H9 (cell line): ENCODE data around the gene CFAP100. TPM values are rescaled to one million over a fixed set of nuclear protein-coding genes. Genes with fewer than 3 reads are reported as not detected.

Source experiments
- DNase-seq: peaks from one replicate; pipeline ENCODE4 v3.0.0-alpha.2; 2017
- H2AFZ ChIP-seq: one replicate; pipeline ENCODE4 v1.6.1; 2013; ENCODE audit warnings: mild to moderate bottlenecking, low read length, control low read depth, moderate library complexity
- H2AK5ac ChIP-seq: 2 replicates; pipeline ENCODE4 v1.6.1; 2013; ENCODE audit warnings: low read length, control low read depth, mixed read lengths; ENCODE audit not compliant: insufficient read length
- H2BK120ac ChIP-seq: one replicate; pipeline ENCODE4 v1.6.1; 2013; ENCODE audit warnings: low read depth, mild to moderate bottlenecking, low read length, control low read depth, inconsistent platforms; ENCODE audit not compliant: poor library complexity, severe bottlenecking
- H2BK12ac ChIP-seq: 2 replicates; pipeline ENCODE4 v1.6.1; 2013; ENCODE audit warnings: low read length, control low read depth, mixed read lengths, low read depth; ENCODE audit not compliant: insufficient read length
- H2BK15ac ChIP-seq: 2 replicates; pipeline ENCODE4 v1.6.1; 2013; ENCODE audit warnings: low read depth, low read length, control low read depth
- H2BK20ac ChIP-seq: one replicate; pipeline ENCODE4 v1.6.1; 2013; ENCODE audit warnings: low read depth, mild to moderate bottlenecking, low read length, control low read depth, inconsistent platforms; ENCODE audit not compliant: poor library complexity, severe bottlenecking
- H2BK5ac ChIP-seq: 2 replicates; pipeline ENCODE4 v1.6.1; 2013; ENCODE audit warnings: low read length, control low read depth, mixed read lengths; ENCODE audit not compliant: insufficient read length
- H3K14ac ChIP-seq: 2 replicates; pipeline ENCODE4 v1.6.1; 2013; ENCODE audit warnings: low read length, control low read depth; ENCODE audit not compliant: insufficient read depth
- H3K18ac ChIP-seq: 2 replicates; pipeline ENCODE4 v1.6.1; 2013; ENCODE audit warnings: low read depth, mild to moderate bottlenecking, mixed read lengths, low read length, control low read depth; ENCODE audit not compliant: insufficient read length
- H3K23ac ChIP-seq: 2 replicates; pipeline ENCODE4 v1.6.1; 2013; ENCODE audit warnings: low read length, control low read depth, mixed read lengths, low read depth; ENCODE audit not compliant: insufficient read length
- H3K23me2 ChIP-seq: 2 replicates; pipeline ENCODE4 v1.6.1; 2013; ENCODE audit warnings: low read depth, mild to moderate bottlenecking, mixed read lengths, low read length, control low read depth; ENCODE audit not compliant: insufficient read length, poor library complexity, severe bottlenecking
- H3K27ac ChIP-seq: 2 replicates; pipeline ENCODE4 v1.5.1; 2013; ENCODE audit warnings: low read length, control low read depth, mixed read lengths, low read depth; ENCODE audit not compliant: insufficient read length
- H3K27me3 ChIP-seq: 2 replicates; pipeline ENCODE4 v1.6.1; 2013; ENCODE audit warnings: low read length, control low read depth, inconsistent platforms; ENCODE audit not compliant: insufficient read depth
- H3K4ac ChIP-seq: 2 replicates; pipeline ENCODE4 v1.6.1; 2013; ENCODE audit warnings: low read depth, mild to moderate bottlenecking, control low read depth, inconsistent platforms, low read length, moderate library complexity
- H3K4me1 ChIP-seq: 2 replicates; pipeline ENCODE4 v1.6.1; 2013; ENCODE audit warnings: low read length, control low read depth, inconsistent platforms; ENCODE audit not compliant: insufficient read depth
- H3K4me2 ChIP-seq: 2 replicates; pipeline ENCODE4 v1.6.1; 2013; ENCODE audit warnings: low read length, control low read depth, mixed read lengths; ENCODE audit not compliant: insufficient read length, insufficient read depth
- H3K56ac ChIP-seq: 2 replicates; pipeline ENCODE4 v1.6.1; 2013; ENCODE audit warnings: low read depth, mild to moderate bottlenecking, mixed read lengths, low read length, control low read depth; ENCODE audit not compliant: insufficient read length
- H3K79me1 ChIP-seq: 2 replicates; pipeline ENCODE4 v1.6.1; 2013; ENCODE audit warnings: low read depth, mild to moderate bottlenecking, moderate library complexity, low read length, control low read depth, inconsistent platforms; ENCODE audit not compliant: insufficient read depth, poor library complexity, severe bottlenecking
- H3K79me2 ChIP-seq: 2 replicates; pipeline ENCODE4 v1.6.1; 2013; ENCODE audit warnings: low read length, control low read depth, inconsistent platforms; ENCODE audit not compliant: insufficient read depth
- H3K9ac ChIP-seq: 2 replicates; pipeline ENCODE4 v1.6.1; 2013; ENCODE audit warnings: low read length, control low read depth, mixed read lengths; ENCODE audit not compliant: insufficient read length; ENCODE audit errors: extremely low read depth
- H3K9me3 ChIP-seq: one replicate; pipeline ENCODE4 v1.6.1; 2013; ENCODE audit warnings: low read depth, low read length, inconsistent platforms; ENCODE audit not compliant: control insufficient read depth
- H3T11ph ChIP-seq: one replicate; pipeline ENCODE4 v1.6.1; 2013; ENCODE audit warnings: mild to moderate bottlenecking, low read length, control low read depth, inconsistent platforms
- H4K20me1 ChIP-seq: one replicate; pipeline ENCODE4 v1.6.1; 2013; ENCODE audit not compliant: control insufficient read depth, insufficient read length, insufficient read depth
- H4K5ac ChIP-seq: 2 replicates; pipeline ENCODE4 v1.6.1; 2013; ENCODE audit warnings: low read depth, mild to moderate bottlenecking, mixed read lengths, low read length, control low read depth; ENCODE audit not compliant: insufficient read length
- H4K8ac ChIP-seq: replicated peaks from 2 replicates; pipeline ENCODE4 v1.6.1; 2013; ENCODE audit warnings: low read length, control low read depth, mixed read lengths, low read depth; ENCODE audit not compliant: insufficient read length
- H4K91ac ChIP-seq: 2 replicates; pipeline ENCODE4 v1.6.1; 2013; ENCODE audit warnings: low read depth, mild to moderate bottlenecking, moderate library complexity, mixed read lengths, low read length, control low read depth; ENCODE audit not compliant: insufficient read length
- H3K27ac Mint-ChIP-seq, 3 experiments: 2 replicates in 2 of 3; 3 replicates in 1 of 3; pipeline ENCODE4 v1.8.0; 2020 to 2021; ENCODE audit warnings: mixed read lengths in 3 of 3, mild to moderate bottlenecking in 1 of 3, moderate library complexity in 1 of 3
- H3K27me3 Mint-ChIP-seq: 2 replicates; pipeline ENCODE4 v1.8.0; 2021; ENCODE audit warnings: low read depth, mild to moderate bottlenecking, moderate library complexity, mixed read lengths
- H3K36me3 Mint-ChIP-seq, 3 experiments: 2 replicates in 2 of 3; 3 replicates in 1 of 3; pipeline ENCODE4 v1.8.0; 2020 to 2021; ENCODE audit warnings: low read depth in 3 of 3, mixed read lengths in 3 of 3; ENCODE audit not compliant: insufficient read depth in 1 of 3
- H3K4me1 Mint-ChIP-seq, 2 experiments: 2 replicates each; pipeline ENCODE4 v1.8.0; 2020; ENCODE audit warnings: mixed read lengths in 2 of 2
- H3K4me3 Mint-ChIP-seq, 2 experiments: 2 replicates in 1 of 2; 3 replicates in 1 of 2; pipeline ENCODE4 v1.8.0; 2020 to 2021; ENCODE audit warnings: mild to moderate bottlenecking in 2 of 2, mixed read lengths in 2 of 2, moderate library complexity in 1 of 2
- H3K9me3 Mint-ChIP-seq, 2 experiments: 2 replicates in 1 of 2; 3 replicates in 1 of 2; pipeline ENCODE4 v1.8.0; 2020; ENCODE audit warnings: mild to moderate bottlenecking in 2 of 2, mixed read lengths in 2 of 2, moderate library complexity in 1 of 2
- WGBS: extraction: QIAGEN DNeasy Blood & Tissue Kit; methylation state at CpG from one replicate; pipeline ENCODE4 v1.1.7; 2013; ENCODE audit warnings: missing lambda C conversion rate, low lambda C conversion rate, mixed read lengths; ENCODE audit not compliant: insufficient read length; ENCODE audit errors: extremely low coverage; 5-methylcytosine and 5-hydroxymethylcytosine counted together
- total RNA-seq: library from RNA; stranded (reverse); gene quantifications from 2 replicates; pipeline ENCODE4 v1.2.1, GENCODE V29; 2021
- TF ChIP-seq, protein P1 (sequence below): fragments of 200-600 bp; sonication (generic); conservative IDR thresholded peaks from 3 replicates; pipeline ENCODE4 v1.8.0; 2021; ENCODE audit warnings: antibody characterized with exemption, mild to moderate bottlenecking

The CFAP100 gene
- total RNA-seq, 1 experiment from 2014 or later = 0.44 TPM

- H2AFZ ChIP-seq = no peak overlapping the region
- no peak overlapping the region for H4K91ac ChIP-seq
- no peak overlapping the region for H3K23ac ChIP-seq
- H4K5ac ChIP-seq = no peak overlapping the region
- no peak overlapping the region for H2BK20ac ChIP-seq
- H4K20me1 ChIP-seq = no peaks in the 10 kb centered on the region
- no peak overlapping the region for H3T11ph ChIP-seq
- H3K4ac ChIP-seq = no peak overlapping the region
- H3K4me2 ChIP-seq = no peak overlapping the region
- no peaks in the 10 kb centered on the region for H3K79me2 ChIP-seq
- Mint-ChIP-seq H3K27ac (no peak overlapping the region), H3K4me1 (peaks cover under 1 to 2% of the 10 kb centered on the region in 2 experiments), H3K4me3 (no peak overlapping the region), H3K36me3 (no peaks in the 10 kb centered on the region; a peak in 1 of 7 replicates), H3K9me3 (0 out of 5 replicates have a peak, but pooled peaks cover 0 to 2% of the 10 kb centered on the region in 2 experiments), H3K27me3 (no peaks in the 10 kb centered on the region; the same call in none of the 2 replicates)
- no peaks in the 10 kb centered on the region for H3K9me3 ChIP-seq
- H3K9ac ChIP-seq = no peak overlapping the region
- TF ChIP-seq, protein P1, sequence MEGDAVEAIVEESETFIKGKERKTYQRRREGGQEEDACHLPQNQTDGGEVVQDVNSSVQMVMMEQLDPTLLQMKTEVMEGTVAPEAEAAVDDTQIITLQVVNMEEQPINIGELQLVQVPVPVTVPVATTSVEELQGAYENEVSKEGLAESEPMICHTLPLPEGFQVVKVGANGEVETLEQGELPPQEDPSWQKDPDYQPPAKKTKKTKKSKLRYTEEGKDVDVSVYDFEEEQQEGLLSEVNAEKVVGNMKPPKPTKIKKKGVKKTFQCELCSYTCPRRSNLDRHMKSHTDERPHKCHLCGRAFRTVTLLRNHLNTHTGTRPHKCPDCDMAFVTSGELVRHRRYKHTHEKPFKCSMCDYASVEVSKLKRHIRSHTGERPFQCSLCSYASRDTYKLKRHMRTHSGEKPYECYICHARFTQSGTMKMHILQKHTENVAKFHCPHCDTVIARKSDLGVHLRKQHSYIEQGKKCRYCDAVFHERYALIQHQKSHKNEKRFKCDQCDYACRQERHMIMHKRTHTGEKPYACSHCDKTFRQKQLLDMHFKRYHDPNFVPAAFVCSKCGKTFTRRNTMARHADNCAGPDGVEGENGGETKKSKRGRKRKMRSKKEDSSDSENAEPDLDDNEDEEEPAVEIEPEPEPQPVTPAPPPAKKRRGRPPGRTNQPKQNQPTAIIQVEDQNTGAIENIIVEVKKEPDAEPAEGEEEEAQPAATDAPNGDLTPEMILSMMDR = no peak
- no peaks in the 10 kb centered on the region for H3K23me2 ChIP-seq
- H2BK15ac ChIP-seq = no peak overlapping the region
- no peaks in the 10 kb centered on the region for H3K4me1 ChIP-seq
- no peak overlapping the region for H3K18ac ChIP-seq
- no peak overlapping the region for H2BK5ac ChIP-seq
- no peaks in the 10 kb centered on the region for H3K27me3 ChIP-seq
- no CpG with 5 or more reads among the region's 22 CpGs for WGBS
- no peak overlapping the region for H2BK120ac ChIP-seq
- no peaks in the 10 kb centered on the region for H3K79me1 ChIP-seq
- no peak overlapping the region for H3K56ac ChIP-seq
- no peak overlapping the region for H3K27ac ChIP-seq
- no peak overlapping the region for H2AK5ac ChIP-seq
- no peak for DNase-seq
- H3K14ac ChIP-seq = no peak overlapping the region; the same call in 1 of the 2 replicates
- H2BK12ac ChIP-seq = no peak overlapping the region
- H4K8ac ChIP-seq = no peak overlapping the region
Observed at GRCh38 chr3:126371096-126371705, 23.5 kb upstream of the CFAP100 start.
